Activated T-helper 2 cell treated with anti-CD3 and anti-CD28 coated beads, Interferon-gamma antibody, Interleukin-2, Interleukin-4, amounts not matched to agents 10 μg/mL and 5 μg/mL and 100 μg/mL, durations not matched to agents 14 hours and 24 hours and 36 hours (primary cell): Measurements from ENCODE around the gene PTOV1. TPM values are rescaled to one million over a fixed set of nuclear protein-coding genes. Genes with fewer than 3 reads are reported as not detected.

ENCODE experiments used
- DNase-seq: peaks from one replicate; pipeline ENCODE4 v3.0.0; 2021; ENCODE audit warnings: low spot score
- H3K27ac Mint-ChIP-seq: one replicate; pipeline ENCODE4 v1.8.0; 2021; ENCODE audit warnings: mixed read lengths
- H3K27me3 Mint-ChIP-seq: one replicate; pipeline ENCODE4 v1.8.0; 2021; ENCODE audit warnings: low read depth, mixed read lengths
- H3K36me3 Mint-ChIP-seq: one replicate; pipeline ENCODE4 v1.8.0; 2021; ENCODE audit warnings: low read depth, mixed read lengths
- H3K4me1 Mint-ChIP-seq: one replicate; pipeline ENCODE4 v1.8.0; 2021; ENCODE audit warnings: low read depth, mixed read lengths
- H3K4me3 Mint-ChIP-seq: one replicate; pipeline ENCODE4 v1.8.0; 2021; ENCODE audit warnings: low read depth, mild to moderate bottlenecking, moderate library complexity, mixed read lengths
- H3K9me3 Mint-ChIP-seq: one replicate; pipeline ENCODE4 v1.8.0; 2021; ENCODE audit warnings: mixed read lengths
- intact Hi-C: fragments of 100-400 bp; cut with micrococcal nuclease; formaldehyde crosslinking; loops from one replicate; pipeline ENCODE4 v1.15.1; 2023
- total RNA-seq: library from RNA; stranded (reverse); gene quantifications from 2 replicates; pipeline ENCODE4 v1.2.3, GENCODE V29; 2022

Gene PTOV1
- total RNA-seq = 127 and 134 TPM in 2 replicates

DNA sequence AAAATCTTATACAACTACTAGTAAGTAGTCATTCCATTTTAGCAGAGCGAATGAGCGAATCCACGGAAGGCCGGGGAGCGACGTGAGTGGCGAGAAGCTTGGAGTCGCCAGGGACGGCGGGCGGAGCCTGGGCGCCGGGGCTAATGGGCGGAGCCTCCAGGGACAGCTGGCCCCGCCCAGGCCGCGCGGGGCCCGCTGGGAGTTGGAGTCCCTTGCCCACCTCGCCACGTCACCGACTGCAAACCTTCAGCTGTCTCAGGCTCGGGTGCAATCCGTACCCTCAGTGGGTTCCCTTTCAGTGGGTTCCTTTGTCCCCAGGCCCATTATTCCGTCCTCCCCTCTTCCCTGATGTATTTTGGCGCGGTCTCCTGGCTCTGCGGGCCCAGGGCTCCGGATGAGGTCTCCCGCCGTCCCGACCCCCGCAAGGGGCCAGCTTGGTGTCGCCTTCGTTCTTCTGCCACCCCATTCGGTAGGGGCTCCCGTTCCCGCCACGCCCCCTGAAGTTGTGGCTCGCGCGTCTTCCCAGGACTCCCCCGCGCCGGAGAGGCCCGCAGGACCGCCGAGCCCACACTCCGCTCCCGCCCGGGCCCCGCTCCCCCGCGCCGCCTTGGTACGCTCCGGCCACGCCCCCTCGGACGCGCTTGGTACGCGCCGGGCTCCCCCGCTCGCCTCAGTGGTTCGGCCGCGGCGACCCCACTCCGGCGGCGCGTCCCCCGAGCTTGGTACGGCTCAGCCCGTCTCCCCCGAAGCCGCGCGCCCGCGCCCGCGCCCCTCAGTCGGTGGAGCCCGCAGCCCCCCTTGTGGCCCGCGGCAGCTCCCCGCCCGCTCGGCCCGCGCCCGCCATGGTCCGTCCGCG is at the start of gene PTOV1:
Gene PTOV1 (plus strand): TSS at position 673 of the 856 bp plus-strand sequence.
- intact Hi-C loops = loop anchor here (1.0 kb wide), 2 partner anchors 17 to 27 kb away; partner anchors contain the start of genes AKT1S1, PNKP and TBC1D17
- H3K27me3 Mint-ChIP-seq = no peaks in the 10 kb centered on the region
- H3K4me3 Mint-ChIP-seq = peak within 1 kb of the TSS; percentile 89
- peaks cover 5% of the 10 kb centered on the region for H3K9me3 Mint-ChIP-seq
- H3K4me1 Mint-ChIP-seq = peaks cover 37% of the 10 kb centered on the region
- peaks cover 20% of the 10 kb centered on the region for H3K36me3 Mint-ChIP-seq
- DNase-seq = peak; percentile 84
- peak within 1 kb of the TSS; percentile 96 for H3K27ac Mint-ChIP-seq

DNA sequence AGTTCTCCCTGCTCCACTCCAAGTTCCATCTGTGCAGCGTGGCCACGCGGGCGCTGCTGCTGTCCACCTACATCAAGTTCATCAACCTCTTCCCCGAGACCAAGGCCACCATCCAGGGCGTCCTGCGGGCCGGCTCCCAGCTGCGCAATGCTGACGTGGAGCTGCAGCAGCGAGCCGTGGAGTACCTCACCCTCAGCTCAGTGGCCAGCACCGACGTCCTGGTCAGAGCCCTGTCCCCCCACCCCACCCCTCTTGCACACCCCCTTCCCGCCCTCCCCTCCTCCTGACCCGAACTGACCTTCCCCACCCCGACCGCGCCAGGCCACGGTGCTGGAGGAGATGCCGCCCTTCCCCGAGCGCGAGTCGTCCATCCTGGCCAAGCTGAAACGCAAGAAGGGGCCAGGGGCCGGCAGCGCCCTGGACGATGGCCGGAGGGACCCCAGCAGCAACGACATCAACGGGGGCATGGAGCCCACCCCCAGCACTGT is 49.5 kb upstream of the PTOV1 start:
- Mint-ChIP-seq H3K36me3 (peaks cover 52% of the 10 kb centered on the region), H3K4me3 (no peak overlapping the region), H3K4me1 (no peaks in the 10 kb centered on the region), H3K27ac (no peak overlapping the region), H3K27me3 (no peaks in the 10 kb centered on the region), H3K9me3 (no peaks in the 10 kb centered on the region)
- intact Hi-C loops = no loop called here
- DNase-seq = no peak

DNA sequence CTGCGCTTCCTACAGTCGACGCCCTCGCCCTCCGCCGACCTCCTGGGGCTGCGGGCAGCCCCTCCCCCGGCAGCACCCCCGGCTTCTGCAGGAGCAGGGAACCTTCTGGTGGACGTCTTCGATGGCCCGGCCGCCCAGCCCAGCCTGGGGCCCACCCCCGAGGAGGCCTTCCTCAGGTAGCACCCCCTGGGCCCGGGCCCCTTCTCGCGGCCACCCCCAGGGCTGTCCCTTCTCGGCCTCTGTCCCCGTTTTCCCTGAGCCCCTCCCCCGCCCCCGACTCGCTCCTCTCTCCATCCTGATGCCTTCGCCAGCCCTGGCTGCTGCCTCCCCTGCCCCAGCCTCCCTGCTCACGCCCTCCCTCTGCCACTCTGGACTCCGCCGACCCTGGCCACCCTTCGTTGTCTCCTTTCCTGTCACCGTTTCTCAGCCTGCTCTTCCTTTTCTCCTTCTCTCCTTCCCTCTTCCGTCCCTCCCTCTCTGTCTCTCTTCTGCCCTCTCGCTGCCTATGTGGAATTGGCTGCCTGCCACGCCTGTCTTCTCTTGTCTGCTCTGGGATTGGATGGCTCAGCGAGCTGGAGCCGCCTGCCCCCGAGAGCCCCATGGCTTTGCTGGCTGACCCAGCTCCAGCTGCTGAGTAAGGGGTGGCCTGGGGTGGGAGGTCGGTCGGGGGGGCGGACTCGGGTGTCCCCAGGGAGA is 48.8 kb upstream of the PTOV1 start:
- Mint-ChIP-seq H3K36me3 (peaks cover 49% of the 10 kb centered on the region), H3K27me3 (no peaks in the 10 kb centered on the region), H3K27ac (no peak overlapping the region), H3K4me1 (no peaks in the 10 kb centered on the region), H3K9me3 (no peaks in the 10 kb centered on the region), H3K4me3 (no peak overlapping the region)
- intact Hi-C loops = no loop called here
- no peak for DNase-seq

DNA sequence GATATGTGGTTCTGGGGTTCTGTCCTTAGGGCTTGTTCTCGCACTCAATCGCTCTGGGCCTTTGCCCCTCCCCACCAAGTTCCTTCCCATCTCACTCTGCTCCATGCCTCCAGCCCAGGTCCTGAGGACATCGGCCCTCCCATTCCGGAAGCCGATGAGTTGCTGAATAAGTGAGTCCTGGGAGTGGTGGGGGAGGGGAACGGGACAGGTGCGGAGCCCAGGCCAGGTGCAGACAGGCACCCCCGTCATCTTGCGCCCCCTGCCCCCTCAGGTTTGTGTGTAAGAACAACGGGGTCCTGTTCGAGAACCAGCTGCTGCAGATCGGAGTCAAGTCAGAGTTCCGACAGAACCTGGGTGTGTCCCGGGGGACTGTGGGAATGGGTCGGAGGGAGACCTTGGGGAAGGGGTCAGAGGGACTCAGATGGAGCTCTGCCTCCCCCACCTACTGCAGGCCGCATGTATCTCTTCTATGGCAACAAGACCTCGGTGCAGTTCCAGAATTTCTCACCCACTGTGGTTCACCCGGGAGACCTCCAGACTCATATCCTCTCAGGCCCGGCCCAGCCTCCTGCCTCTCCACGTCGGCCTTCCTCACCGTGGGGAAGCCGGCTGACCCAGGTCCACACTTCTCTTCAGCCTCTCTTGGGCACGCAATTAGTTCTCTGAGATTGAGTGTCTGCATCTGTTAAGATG is 48.0 kb upstream of the PTOV1 start:
- no peaks in the 10 kb centered on the region for H3K27me3 Mint-ChIP-seq
- H3K27ac Mint-ChIP-seq = no peak overlapping the region
- intact Hi-C loops = no loop called here
- H3K36me3 Mint-ChIP-seq = peaks cover 45% of the 10 kb centered on the region
- no peaks in the 10 kb centered on the region for H3K9me3 Mint-ChIP-seq
- no peak for DNase-seq
- H3K4me1 Mint-ChIP-seq = no peaks in the 10 kb centered on the region
- no peak overlapping the region for H3K4me3 Mint-ChIP-seq

DNA sequence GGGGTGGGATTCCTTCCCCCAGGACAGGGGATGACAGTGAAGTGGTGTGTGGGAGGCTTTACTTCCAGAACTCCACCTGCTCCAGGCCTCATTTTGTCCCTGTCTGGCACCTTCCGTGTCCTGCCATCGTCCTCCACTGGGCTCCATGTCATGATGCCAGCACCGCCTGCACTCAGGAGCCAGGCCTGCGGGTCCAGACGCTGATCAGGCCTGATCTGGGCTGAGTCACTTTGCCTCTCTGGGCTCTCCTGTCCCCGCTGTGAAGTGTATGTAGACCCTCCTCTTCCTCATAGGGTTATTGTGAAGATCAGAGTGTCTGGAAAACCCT is 47.5 kb upstream of the PTOV1 start:
- no peaks in the 10 kb centered on the region for H3K27me3 Mint-ChIP-seq
- intact Hi-C loops = no loop called here
- no peak overlapping the region for H3K27ac Mint-ChIP-seq
- peaks cover 42% of the 10 kb centered on the region for H3K36me3 Mint-ChIP-seq
- H3K9me3 Mint-ChIP-seq = no peaks in the 10 kb centered on the region
- H3K4me1 Mint-ChIP-seq = peaks cover 2% of the 10 kb centered on the region
- H3K4me3 Mint-ChIP-seq = no peak overlapping the region
- no peak for DNase-seq

DNA sequence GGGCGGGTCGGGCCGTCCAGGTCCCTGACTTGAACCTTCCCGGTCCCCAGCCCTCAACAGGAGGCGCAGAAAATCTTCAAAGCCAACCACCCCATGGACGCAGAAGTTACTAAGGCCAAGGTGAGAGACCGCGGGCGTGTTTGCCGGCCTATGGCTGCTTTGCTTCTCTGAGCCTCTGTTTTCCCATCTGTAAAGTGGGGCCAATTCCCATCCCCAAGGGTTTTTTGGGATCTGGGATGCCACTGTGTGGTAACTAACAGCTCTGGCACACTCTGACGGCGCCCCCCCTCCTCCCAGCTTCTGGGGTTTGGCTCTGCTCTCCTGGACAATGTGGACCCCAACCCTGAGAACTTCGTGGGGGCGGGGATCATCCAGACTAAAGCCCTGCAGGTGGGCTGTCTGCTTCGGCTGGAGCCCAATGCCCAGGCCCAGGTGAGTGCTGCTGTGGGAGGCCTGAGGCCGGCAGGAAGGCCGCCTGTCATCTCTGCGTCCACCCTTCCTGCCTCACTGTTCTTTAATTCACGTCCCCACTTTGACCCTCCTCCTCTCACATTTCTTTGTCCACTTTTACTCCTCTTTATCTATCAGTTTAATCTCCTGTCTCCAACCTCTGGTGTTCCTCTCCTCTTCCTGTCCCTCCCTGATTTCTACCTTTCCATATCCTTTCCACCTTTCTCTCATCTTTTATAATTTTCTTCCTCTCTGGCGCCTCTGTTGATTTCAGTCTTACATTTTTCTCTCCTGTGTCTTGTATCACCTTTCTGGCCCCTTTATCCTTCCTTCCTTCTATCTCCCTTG is 44.9 kb upstream of the PTOV1 start:
- no peaks in the 10 kb centered on the region for H3K9me3 Mint-ChIP-seq
- DNase-seq = no peak
- intact Hi-C loops = no loop called here
- peaks cover 10% of the 10 kb centered on the region for H3K4me1 Mint-ChIP-seq
- H3K36me3 Mint-ChIP-seq = peaks cover 26% of the 10 kb centered on the region
- peak overlapping the region; percentile 13 for H3K27ac Mint-ChIP-seq
- H3K27me3 Mint-ChIP-seq = no peaks in the 10 kb centered on the region
- no peak overlapping the region for H3K4me3 Mint-ChIP-seq

DNA sequence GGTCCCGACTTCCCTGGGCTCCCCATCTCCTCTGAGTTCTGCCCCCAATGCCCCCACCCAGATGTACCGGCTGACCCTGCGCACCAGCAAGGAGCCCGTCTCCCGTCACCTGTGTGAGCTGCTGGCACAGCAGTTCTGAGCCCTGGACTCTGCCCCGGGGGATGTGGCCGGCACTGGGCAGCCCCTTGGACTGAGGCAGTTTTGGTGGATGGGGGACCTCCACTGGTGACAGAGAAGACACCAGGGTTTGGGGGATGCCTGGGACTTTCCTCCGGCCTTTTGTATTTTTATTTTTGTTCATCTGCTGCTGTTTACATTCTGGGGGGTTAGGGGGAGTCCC is 44.4 kb upstream of the PTOV1 start:
- intact Hi-C loops = no loop called here
- Mint-ChIP-seq H3K4me1 (peaks cover 10% of the 10 kb centered on the region), H3K27me3 (no peaks in the 10 kb centered on the region), H3K27ac (no peak overlapping the region), H3K4me3 (no peak overlapping the region), H3K9me3 (no peaks in the 10 kb centered on the region), H3K36me3 (peaks cover 24% of the 10 kb centered on the region)
- DNase-seq = no peak

DNA sequence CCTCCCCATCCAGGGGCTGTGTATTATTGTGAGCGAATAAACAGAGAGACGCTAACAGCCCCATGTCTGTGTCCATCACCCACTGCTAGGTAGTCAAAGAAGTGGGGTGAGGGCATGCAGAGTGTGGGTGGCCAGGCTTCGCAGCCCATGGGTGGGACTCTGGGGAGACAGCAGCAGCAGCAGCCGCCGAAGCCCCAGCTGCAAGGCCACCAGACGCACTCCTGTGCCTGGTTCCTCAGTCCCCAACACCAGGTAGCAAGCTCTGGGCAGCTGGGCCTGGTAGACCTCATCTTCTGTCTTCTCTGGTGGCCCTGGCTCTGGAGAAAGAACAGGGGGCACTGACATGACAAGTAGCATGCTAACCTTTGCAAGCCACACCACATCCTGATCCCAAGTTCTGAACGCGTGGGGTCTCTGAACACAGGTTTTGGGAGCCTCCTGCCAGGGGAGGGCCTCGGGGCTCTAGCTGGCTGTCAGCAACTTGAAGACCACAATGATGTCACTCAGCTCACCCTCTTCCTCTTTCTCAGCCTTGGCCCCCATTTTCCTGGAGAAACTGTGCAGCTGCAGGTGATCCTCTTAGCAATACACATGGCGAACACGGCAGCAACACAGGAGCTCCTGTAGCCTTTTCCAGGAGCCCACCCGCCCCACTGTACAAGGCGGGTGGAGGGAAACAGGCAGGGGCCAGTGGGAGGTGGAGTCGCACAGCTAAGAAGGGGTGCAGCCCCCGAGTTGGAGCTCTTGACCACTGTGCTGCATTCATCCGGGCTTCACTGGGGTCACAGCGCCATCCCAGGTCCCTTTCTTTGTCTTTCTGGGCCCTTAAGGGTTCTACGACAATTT is 43.7 kb upstream of the PTOV1 start:
- DNase-seq = no peak
- Mint-ChIP-seq H3K27ac (no peak overlapping the region), H3K27me3 (no peaks in the 10 kb centered on the region), H3K36me3 (peaks cover 22% of the 10 kb centered on the region), H3K9me3 (no peaks in the 10 kb centered on the region), H3K4me1 (peaks cover 15% of the 10 kb centered on the region), H3K4me3 (no peak overlapping the region)
- intact Hi-C loops = no loop called here

DNA sequence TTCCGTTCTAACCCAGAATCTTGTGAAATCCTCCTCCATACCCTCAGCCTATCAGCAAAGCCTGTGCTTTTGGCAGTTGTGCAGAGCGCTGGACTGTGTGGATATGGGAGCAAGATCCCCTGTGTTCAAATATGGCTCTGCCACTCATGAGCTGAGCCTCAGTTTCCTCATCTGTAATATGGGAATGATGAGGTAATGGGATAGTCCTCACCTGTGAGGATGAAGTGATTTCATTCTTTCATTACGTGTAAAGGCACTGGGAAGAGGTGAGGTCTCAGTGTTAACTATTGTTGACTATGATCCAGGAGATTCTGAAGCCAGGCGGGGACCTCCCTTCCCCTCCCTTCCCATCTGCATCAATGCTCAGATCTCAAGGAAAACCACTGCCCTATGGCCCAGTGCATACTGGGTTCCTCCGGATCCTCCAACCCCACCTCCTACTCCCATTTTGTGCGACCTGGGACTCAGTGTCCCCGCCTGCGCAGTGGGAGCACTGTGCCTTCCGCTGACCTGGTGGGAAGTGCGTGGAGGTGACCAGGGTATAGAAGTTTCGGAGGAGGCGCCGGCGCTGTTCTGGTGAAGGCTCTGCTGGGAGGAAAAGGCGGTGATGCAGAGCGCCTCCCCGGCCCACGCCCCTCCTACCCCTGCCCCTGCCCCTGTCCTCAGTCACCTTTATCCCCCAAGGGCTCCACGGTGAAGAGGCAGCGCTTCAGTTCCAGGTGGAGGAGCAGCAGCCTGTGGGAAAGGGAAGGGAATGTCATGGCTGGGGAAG is 42.9 kb upstream of the PTOV1 start:
- no peaks in the 10 kb centered on the region for H3K27me3 Mint-ChIP-seq
- H3K4me3 Mint-ChIP-seq = peak overlapping the region; percentile 49
- intact Hi-C loops = no loop called here

DNA sequence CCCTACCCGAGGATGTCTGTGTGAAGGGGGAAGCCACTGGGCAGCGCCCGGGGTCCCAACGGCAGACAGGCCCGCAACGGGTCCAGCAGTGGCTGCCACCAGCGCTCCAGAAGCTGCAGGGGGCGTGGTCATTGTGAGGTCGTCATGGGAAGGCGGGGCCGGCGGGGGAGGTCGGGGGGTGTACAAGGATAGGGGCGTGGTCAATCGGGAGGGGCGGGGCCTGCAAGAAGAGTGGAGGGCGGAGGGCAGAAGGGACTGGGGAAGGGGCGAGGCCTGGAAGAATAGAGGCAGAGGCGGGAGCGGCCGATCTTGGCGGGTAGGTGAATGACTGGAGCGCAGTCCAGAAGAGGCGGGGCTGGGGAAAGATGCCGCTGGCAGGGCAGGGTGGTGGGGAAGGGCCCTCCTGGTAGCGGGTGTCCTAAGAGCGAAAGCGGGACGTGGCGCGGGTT is 42.2 kb upstream of the PTOV1 start:
- DNase-seq = peak; percentile 76
- Mint-ChIP-seq H3K9me3 (no peaks in the 10 kb centered on the region), H3K36me3 (peaks cover 10% of the 10 kb centered on the region), H3K27me3 (no peaks in the 10 kb centered on the region), H3K4me3 (peak overlapping the region; percentile 89), H3K27ac (peak overlapping the region; percentile 78), H3K4me1 (peaks cover 24% of the 10 kb centered on the region)
- intact Hi-C loops = no loop called here

More for the DNA sequence above, 42.9 kb upstream of the PTOV1 start:
- H3K9me3 Mint-ChIP-seq = no peaks in the 10 kb centered on the region
- H3K27ac Mint-ChIP-seq = peak overlapping the region; percentile 78
- H3K36me3 Mint-ChIP-seq = peaks cover 16% of the 10 kb centered on the region
- peaks cover 21% of the 10 kb centered on the region for H3K4me1 Mint-ChIP-seq
- DNase-seq = no peak
